Limb (tissue), 2 donors: ENCODE data around the gene ABAT.
"Not testable (repeated sequence)": the region's sequence is repeated elsewhere in the genome, so short reads cannot be mapped to it uniquely, and the experiment has no call there.

Experiments
- DNase-seq, 2 donors: peaks; one replicate each; pipeline ENCODE4 v3.0.0-alpha.2; 2016; ENCODE audit errors: extremely low spot score in 2 of 2

The ABAT gene

GRCh38 chr16:8649829-8650554 is 24.4 kb upstream of the ABAT start:
- no peak for DNase-seq

GRCh38 chr16:8651958-8652357 is 22.5 kb upstream of the ABAT start:
- not testable (repeated sequence) for DNase-seq

DNA sequence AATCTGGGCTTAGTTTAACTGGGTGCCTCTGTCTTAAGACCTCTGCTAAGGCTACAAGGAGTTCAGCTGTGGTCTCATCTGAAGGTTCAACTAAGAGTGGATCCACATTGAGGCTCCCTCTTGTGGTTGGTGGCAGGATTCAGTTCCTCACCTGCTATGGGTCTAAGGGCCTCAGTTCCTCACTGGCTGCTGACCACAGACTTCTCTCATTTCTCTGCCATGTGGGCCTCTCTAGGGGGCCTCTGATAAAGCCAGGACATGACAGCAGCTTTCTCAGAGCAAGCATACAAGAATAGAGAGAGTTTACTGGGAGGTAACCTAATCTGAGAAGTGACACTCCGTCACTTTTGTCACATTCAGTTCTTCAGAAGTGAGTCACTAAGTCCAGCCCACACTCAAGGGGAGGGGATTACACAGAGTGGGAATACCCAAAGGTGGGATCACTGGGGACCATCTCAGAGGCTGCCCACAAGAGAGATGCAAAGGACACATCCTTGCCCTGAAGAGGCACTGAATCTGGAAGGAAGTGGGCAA is 19.2 kb upstream of the ABAT start:
- DNase-seq: no peak

DNA sequence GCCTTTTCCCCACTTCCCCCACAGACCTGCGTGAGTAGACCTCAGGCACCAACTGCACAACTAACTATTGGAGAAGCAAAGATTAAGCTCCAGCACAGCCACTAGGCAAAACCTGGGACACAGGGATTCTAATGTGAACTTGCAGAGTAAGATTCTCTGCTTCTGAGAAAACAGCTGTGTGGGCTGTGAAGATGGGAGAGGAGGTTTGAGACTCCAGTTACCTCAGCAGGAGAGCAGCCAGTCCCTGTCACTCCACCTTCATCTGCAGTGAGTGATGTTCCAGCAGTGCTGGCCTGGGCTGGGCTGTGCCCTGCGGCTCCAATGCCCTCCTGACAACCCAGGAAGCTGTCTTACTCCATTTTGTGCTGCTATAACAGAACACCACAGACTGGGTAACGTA is 18.0 kb upstream of the ABAT start:
- no peak for DNase-seq

DNA sequence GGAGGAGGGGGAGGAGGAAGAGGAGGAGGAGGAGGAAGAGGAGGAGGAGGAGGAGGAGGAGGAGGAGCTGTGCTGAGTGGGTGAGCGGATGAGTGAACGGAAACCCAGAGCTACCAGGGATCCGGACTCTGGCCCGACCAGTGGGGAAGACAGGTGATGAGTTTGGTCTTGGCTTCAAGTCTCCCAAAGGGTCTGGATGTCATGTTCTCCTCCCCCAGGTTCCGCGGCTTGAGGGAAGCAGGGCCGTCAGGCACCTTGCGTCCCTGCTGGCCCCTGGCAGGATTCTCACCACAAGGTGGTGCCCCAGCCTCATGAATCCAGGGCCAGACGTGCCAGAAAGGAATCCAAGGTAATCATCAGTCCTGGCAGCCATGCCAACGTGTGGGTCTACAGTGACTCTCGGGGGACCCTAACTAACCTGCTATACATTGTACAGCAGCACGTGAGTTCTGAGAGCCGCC is 13.5 kb upstream of the ABAT start:
- peak; percentile 37 to 89 for DNase-seq

- no peak for DNase-seq
Observed at GRCh38 chr16:8661703-8662102, 12.7 kb upstream of the ABAT start.

- no peak for DNase-seq
Observed at GRCh38 chr16:8663192-8664089, 11.0 kb upstream of the ABAT start.

GRCh38 chr16:8665529-8665928 is 8.9 kb upstream of the ABAT start:
- no peak for DNase-seq

GRCh38 chr16:8667492-8667891 is 6.9 kb upstream of the ABAT start:
- no peak for DNase-seq

DNA sequence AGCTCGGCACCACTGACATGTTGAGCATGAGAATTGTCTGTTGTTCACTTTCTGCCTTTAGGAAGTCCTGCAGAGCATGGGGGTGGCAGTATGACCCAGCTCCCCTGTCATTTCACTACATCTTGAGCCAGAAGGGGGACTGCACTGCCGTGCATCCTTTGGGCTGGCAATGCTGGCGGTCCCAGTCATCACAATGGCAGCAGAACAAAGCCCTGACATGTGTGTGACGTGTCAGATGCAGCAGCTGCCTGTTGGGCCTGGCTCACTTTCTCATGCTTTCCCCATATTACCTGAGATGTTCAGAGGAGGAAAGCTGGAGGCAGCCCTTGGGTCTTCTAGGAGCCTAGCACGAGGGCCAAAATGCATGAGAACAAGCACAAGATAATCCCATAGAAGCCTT is 6.3 kb upstream of the ABAT start:
- no peak for DNase-seq

- no peak for DNase-seq
Observed at GRCh38 chr16:8669481-8669880, 4.9 kb upstream of the ABAT start.

DNA sequence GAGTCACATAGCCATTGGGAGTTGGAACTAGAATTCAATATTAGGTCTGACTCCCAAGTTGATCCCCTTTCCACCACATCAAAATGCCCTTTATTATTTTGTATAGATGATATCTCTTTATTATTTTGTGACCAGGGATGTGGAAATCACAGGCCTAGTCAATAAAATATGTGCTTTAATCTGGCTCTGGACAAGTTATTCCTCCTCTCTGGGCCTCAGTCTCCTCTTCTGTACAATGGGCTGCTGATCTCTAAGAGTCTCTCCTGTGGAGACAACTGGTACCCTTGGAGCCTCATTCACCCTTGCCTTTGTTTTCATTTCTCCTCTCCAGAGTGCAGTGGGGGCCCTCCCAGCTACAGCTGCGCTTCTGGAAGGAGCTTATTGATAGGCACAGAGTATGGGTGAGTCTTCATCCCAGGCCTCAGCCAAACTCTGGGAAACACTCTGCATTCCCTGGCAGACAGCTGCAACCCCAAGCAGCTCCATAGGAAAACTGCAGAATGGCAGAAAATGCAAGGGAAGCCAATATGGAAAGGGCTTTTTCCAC is 4.3 kb upstream of the ABAT start:
- DNase-seq: no peak

GRCh38 chr16:8673611-8674412 is 605 bp upstream of the ABAT start:
- no peak for DNase-seq

DNA sequence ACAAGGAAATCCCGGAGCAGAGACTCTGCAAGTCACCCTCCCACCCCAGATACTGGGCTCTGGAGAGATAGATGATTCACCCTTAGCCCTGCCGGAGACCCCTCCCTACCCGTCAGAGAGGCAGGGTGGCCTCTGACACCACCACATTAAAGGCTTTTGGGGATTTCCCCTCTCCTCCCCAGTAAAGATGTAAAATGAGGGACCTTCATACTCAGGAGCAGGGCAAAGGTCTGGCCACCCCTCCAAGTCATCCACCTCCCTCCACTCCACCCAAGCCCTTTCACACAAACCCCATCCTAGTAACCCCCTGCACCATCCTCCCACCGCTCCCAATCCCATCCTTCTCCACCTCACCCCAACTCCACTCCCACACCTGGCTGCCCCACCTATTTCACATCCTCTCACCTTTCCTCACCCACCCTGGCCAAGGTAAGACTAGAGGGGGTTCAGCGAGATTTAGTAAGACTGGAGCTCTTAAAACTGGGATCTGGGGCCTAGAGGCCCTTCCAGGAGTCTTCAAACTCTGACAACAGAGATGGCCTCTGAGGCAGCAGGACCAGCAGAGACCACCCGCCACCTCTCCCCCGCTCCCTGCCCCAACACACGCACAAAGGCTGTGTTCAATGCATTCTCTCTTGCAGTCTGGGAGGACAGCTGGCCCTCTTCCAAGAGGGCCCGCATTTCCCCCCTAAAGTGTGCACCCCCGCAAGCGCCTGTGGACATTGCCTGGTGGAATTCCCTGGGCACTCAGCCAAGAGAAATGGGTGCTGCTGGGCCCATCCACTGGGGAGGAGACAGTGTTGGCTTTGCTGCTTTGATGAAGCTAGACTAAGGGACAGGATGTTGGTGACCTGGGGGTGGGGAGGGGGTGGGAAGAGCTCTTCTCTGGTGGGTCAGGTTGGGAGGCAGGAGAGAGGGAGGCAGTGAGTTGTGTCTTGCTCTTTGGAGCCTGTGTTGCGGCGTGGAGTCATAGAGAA is 1.1 kb downstream of the ABAT start:
- DNase-seq: peak in 1 of 2 donors; percentile 58

GRCh38 chr16:8676160-8676547 is 1.7 kb downstream of the ABAT start:
- DNase-seq: no peak

GRCh38 chr16:8676737-8677375 is 2.4 kb downstream of the ABAT start:
- no peak for DNase-seq

DNA sequence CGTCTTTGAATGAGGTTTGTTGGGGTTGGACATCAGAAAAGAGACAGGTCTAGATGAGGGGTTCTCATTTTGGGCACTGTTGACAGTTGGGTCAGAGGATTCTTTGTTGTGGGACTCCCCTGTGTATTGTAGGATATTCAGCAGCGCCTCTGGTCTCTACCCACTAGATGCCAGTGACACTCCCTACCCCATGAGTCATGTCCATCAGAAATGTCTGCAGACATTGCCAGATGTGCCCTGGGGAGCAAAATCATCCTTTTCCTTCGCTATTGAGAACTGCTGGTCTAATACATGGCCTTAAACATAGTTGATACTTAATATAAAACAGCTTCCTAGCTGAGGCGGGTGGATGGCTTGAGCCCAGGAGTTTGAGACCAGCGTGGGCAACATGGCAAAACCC is 3.1 kb downstream of the ABAT start:
- no peak for DNase-seq

DNA sequence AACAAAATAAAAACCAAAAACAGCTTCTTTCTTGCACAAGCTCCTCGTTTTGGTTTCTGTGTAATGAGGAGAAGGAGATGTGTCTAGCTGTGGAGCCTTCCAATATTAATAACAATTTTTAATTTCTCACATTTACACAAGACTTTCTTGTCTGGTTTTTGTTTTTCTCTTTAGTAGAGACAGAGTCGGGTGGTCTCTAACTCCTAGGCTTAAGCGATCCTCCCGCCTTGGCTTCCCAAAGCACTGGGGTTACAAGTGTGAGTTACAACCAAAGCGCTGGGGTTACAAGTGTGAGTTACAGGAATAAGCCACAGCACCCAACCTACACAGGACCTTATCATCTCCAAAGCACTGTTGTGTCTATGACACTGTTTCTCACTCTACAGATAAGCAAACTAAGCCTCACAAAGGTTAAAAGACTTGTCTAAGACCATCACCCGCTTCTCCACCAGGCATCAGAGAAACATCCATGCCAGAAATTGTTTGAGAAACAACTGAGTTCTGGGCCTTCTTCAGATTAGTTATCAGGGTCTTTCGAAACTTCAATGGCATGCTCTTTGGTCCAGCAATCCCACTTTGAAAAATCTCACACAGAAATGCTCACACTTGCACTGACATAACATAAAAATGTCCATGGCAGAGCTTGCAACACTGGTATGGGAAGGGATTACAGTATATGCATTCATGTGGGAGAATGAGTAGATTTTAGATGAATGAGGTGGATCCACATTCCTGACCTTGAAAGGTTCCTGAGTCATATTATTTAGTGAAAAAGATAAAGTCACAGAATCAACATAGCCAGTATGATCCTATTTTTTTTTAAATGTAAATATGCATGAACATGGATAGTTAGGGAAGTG is 3.9 kb downstream of the ABAT start:
- DNase-seq: no peak

DNA sequence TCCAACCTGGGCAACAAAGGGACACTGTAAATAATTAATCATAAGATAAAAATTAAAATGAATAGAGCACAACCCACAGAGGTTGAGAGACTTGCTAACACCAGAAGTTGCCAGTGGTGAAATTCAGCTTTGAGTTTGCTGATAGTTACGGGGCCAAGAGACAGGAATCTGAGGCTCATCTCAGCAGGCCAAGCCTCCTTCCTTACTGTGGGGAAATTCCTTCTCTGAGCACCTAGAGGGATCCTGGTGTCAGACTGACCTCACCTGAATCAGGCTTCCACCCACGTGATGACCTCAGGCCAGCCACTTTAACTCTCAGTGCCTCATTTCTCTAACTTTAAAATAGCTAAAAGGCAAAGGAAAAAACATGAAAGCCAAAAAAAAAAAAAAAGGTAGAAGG is 4.7 kb downstream of the ABAT start:
- DNase-seq: no peak
